ENCODE data around the gene PEAK1. TPM values are rescaled to one million over a fixed set of nuclear protein-coding genes. Genes with fewer than 3 reads are reported as not detected.
A peak's percentile ranks its signal among the peaks of the same experiment; 100 is the strongest.
"Not testable (repeated sequence)": the region's sequence is repeated elsewhere in the genome, so short reads cannot be mapped to it uniquely, and the experiment has no call there.

The PEAK1 gene
- total RNA-seq, 6 experiments from 2014 or later: 85.6 to 110 (median 95.8) TPM

DNA sequence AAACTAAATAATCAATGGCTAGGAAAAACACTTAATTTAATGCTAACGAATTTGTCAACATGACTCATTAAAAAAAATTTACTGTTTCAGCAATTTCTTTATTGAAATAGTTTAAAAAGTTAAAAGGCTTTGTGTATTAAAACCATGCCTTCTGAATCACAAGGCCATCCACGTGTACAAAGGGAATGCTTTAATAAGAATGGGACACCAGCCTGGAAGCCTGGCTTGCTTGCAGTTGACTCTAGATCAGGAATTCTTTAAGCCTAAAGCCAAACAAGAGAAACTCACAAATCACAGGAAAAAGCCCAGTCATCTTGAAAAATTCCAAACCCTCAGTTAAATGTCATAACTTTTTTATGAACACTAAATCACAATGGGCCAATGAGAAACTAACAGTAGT, 137.6 kb downstream of the PEAK1 start:
- Mint-ChIP-seq H3K4me1 (ENCODE audit: low read depth) (peaks cover 54% of the 10 kb centered on the region), H3K36me3 (ENCODE audit: low read depth) (peaks cover 44% of the 10 kb centered on the region), H3K4me3 (peak overlapping the region; percentile 62), H3K9me3 (no peaks in the 10 kb centered on the region), H3K27ac (peak overlapping the region; percentile 91), H3K27me3 (ENCODE audit: insufficient read depth) (0 out of 2 replicates have a peak, but pooled peaks cover 2% of the 10 kb centered on the region)
- DNase-seq: peak; percentile 92
- TF ChIP-seq, protein P1, sequence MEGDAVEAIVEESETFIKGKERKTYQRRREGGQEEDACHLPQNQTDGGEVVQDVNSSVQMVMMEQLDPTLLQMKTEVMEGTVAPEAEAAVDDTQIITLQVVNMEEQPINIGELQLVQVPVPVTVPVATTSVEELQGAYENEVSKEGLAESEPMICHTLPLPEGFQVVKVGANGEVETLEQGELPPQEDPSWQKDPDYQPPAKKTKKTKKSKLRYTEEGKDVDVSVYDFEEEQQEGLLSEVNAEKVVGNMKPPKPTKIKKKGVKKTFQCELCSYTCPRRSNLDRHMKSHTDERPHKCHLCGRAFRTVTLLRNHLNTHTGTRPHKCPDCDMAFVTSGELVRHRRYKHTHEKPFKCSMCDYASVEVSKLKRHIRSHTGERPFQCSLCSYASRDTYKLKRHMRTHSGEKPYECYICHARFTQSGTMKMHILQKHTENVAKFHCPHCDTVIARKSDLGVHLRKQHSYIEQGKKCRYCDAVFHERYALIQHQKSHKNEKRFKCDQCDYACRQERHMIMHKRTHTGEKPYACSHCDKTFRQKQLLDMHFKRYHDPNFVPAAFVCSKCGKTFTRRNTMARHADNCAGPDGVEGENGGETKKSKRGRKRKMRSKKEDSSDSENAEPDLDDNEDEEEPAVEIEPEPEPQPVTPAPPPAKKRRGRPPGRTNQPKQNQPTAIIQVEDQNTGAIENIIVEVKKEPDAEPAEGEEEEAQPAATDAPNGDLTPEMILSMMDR (IDR thresholded peaks at IDR 0.05): no peak

DNA sequence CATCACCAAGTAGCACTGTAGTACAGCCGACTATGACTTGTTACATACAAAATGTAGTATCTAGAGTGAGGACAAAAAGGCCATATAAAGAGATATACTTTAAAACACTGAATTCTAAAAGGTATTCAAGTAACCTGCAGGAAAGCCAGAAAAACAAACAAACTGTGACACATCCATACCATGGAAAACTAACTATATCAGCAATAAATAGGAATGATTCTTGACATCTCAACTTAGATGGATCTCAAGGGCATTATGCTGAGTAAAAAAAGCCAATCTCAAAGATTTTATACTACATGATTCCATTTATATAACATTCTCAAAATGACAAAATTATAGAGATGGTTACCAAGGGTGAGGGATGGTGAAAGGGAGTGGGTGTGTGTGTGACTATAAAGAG, 143.0 kb downstream of the PEAK1 start:
- DNase-seq: no peak
- TF ChIP-seq, protein P1 (IDR thresholded peaks at IDR 0.05): no peak
- Mint-ChIP-seq H3K27ac (no peak overlapping the region), H3K4me3 (no peak overlapping the region), H3K36me3 (ENCODE audit: low read depth) (peaks cover 56% of the 10 kb centered on the region), H3K9me3 (no peaks in the 10 kb centered on the region; the same call in 1 of the 2 replicates), H3K27me3 (ENCODE audit: insufficient read depth) (peaks cover 2% of the 10 kb centered on the region; the same call in 1 of the 2 replicates), H3K4me1 (ENCODE audit: low read depth) (peaks cover 32% of the 10 kb centered on the region)

DNA sequence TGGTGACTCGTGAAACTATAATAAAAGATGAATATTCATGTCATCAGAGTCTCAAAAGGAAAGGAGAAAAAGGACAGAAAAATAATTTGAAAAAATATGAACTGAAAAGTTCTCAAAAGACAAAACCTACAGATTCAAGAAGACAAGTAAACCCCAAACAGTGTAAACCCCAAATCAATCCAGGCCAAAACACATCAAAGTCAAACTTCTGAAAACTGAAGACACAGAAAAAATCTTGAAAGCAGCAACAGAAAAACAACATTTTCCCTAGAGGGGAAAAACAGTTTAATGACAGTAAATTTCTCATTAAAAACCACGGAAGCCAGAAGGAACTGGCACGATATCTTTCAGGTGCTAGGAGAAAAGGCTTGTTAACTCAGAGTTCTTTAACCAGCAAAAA, 143.8 kb downstream of the PEAK1 start:
- TF ChIP-seq, protein P1 (IDR thresholded peaks at IDR 0.05): no peak
- Mint-ChIP-seq H3K9me3 (no peaks in the 10 kb centered on the region; the same call in 1 of the 2 replicates), H3K4me3 (no peak overlapping the region), H3K27me3 (ENCODE audit: insufficient read depth) (peaks cover 2% of the 10 kb centered on the region; the same call in 1 of the 2 replicates), H3K27ac (0 out of 2 replicates have a peak overlapping the region, but pooled peaks have one; percentile 27), H3K4me1 (ENCODE audit: low read depth) (peaks cover 29% of the 10 kb centered on the region), H3K36me3 (ENCODE audit: low read depth) (peaks cover 58% of the 10 kb centered on the region)
- DNase-seq: no peak

DNA sequence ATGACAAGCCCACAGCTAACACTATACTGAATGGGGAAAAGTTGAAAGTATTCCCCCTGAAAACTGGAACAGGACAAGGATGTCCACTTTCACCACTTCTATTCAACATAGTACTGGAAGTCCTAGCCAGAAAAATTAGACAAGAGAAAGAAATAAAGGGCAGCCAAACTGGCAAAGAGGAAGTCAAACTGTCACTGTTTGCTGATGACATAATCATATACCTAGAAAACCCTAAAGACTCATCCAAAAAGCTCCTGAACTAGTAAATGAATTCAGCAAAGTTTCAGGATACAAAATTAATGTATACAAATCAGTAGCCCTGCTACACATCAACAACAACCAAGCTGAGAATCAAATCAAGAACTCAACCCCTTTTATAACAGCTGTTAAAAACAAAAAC, 146.8 kb downstream of the PEAK1 start:
- H3K9me3 Mint-ChIP-seq; H3K27me3 Mint-ChIP-seq (ENCODE audit: insufficient read depth); H3K4me3 Mint-ChIP-seq; DNase-seq; H3K27ac Mint-ChIP-seq: not testable (repeated sequence)
- peaks cover 35% of the 10 kb centered on the region for H3K4me1 Mint-ChIP-seq (ENCODE audit: low read depth)
- H3K36me3 Mint-ChIP-seq (ENCODE audit: low read depth): peaks cover 67% of the 10 kb centered on the region

DNA sequence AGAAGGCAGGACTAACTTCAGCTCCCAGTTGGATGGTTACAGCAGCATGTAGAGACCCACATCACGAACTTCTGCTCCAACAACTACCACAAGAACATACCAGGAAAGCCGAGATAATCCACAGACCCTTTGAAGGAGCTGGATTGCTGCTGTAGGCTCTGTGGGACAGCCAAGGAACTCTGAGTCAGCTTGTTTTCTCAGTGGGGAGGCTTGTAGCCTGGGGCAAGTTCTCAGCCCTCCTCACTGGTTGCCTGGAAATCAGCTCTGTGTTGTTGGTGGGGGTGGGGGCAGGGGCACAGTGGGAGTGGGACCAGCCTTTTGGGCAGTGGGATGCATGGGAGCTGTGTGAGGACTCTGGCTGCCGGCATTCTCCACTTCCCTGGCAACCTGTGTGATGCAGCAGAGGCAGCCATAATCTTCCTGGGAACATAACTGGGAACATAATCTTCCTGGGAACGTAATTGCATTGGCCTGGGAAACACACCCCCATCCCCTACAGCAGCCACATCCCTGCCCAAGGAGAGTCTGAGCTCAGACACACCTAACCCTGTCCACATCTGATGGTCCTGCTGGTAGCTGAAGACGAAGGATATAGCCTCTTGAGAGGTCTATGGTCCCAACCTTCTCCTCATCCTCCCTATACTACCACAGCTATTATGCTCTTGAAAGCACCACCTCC, 153.1 kb downstream of the PEAK1 start:
- DNase-seq: peak; percentile 92
- Mint-ChIP-seq H3K4me1 (ENCODE audit: low read depth) (peaks cover 28% of the 10 kb centered on the region), H3K4me3 (peak overlapping the region; percentile 18; the same call in 1 of the 2 replicates), H3K27me3 (ENCODE audit: insufficient read depth) (no peaks in the 10 kb centered on the region; the same call in 1 of the 2 replicates), H3K27ac (peak overlapping the region; percentile 88), H3K36me3 (ENCODE audit: low read depth) (peaks cover 29% of the 10 kb centered on the region), H3K9me3 (no peaks in the 10 kb centered on the region)
- TF ChIP-seq, protein P1 (IDR thresholded peaks at IDR 0.05): no peak

DNA sequence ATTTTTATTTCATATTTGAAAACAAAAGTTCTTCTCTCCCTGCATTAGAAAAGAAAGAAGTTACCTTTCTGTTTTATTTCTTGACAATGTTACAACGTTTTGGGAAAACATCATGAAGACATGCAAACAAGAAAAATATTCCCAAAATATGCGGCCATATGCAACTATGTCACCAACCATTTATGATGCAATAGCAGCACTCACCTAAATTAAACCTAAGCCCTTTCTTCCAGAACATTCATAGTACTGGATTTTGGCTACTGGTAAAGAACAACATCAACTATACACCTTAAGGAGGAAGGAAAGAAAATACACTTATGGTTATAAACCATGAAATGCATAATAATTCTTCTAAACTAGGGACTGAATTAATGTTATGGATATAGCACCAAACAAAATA, 164.5 kb downstream of the PEAK1 start:
- H3K27ac Mint-ChIP-seq: no peak overlapping the region
- TF ChIP-seq, protein P1 (IDR thresholded peaks at IDR 0.05): no peak
- H3K27me3 Mint-ChIP-seq (ENCODE audit: insufficient read depth): peaks cover 1% of the 10 kb centered on the region; the same call in 1 of the 2 replicates
- peaks cover 20% of the 10 kb centered on the region for H3K4me1 Mint-ChIP-seq (ENCODE audit: low read depth)
- DNase-seq: no peak
- peaks cover 17% of the 10 kb centered on the region for H3K36me3 Mint-ChIP-seq (ENCODE audit: low read depth)
- H3K9me3 Mint-ChIP-seq: no peaks in the 10 kb centered on the region; the same call in 1 of the 2 replicates
- no peak overlapping the region for H3K4me3 Mint-ChIP-seq
